Activated T-helper 1 cell treated with anti-CD3 and anti-CD28 coated beads, Interleukin-12 subunit alpha, Interleukin-12 subunit beta, Interleukin-2, Interleukin-4 antibody, amounts not matched to agents 30 ng/mL and 10 ng/mL and 1 ng/mL, durations not matched to agents 14 hours and 24 hours and 36 hours (primary cell): ENCODE results near the gene LARGE1. TPM values are rescaled to one million over a fixed set of nuclear protein-coding genes. Genes with fewer than 3 reads are reported as not detected.

Experiments used
- DNase-seq: peaks from one replicate; pipeline ENCODE4 v3.0.0; 2021; ENCODE audit warnings: low spot score
- H3K27ac Mint-ChIP-seq: one replicate; pipeline ENCODE4 v1.8.0; 2021; ENCODE audit warnings: mild to moderate bottlenecking, mixed read lengths
- H3K27me3 Mint-ChIP-seq: one replicate; pipeline ENCODE4 v1.8.0; 2022; ENCODE audit warnings: mild to moderate bottlenecking, moderate library complexity, mixed read lengths; ENCODE audit not compliant: insufficient read depth
- H3K36me3 Mint-ChIP-seq: one replicate; pipeline ENCODE4 v1.8.0; 2021; ENCODE audit warnings: low read depth, mixed read lengths
- H3K4me1 Mint-ChIP-seq: one replicate; pipeline ENCODE4 v1.8.0; 2021; ENCODE audit warnings: low read depth, mixed read lengths
- H3K4me3 Mint-ChIP-seq: one replicate; pipeline ENCODE4 v1.8.0; 2021; ENCODE audit warnings: mild to moderate bottlenecking, moderate library complexity, mixed read lengths
- H3K9me3 Mint-ChIP-seq: one replicate; pipeline ENCODE4 v1.8.0; 2021; ENCODE audit warnings: mixed read lengths
- intact Hi-C: fragments of 100-400 bp; cut with micrococcal nuclease; formaldehyde crosslinking; loops from one replicate; pipeline ENCODE4 v1.15.1; 2024
- total RNA-seq: library from RNA; stranded (reverse); gene quantifications from 2 replicates; pipeline ENCODE4 v1.2.3, GENCODE V29; 2022

The LARGE1 gene
- total RNA-seq, 1 donor from 2014 or later: 0.10 TPM

- Mint-ChIP-seq H3K9me3 (peaks cover 43% of the 10 kb centered on the region), H3K4me3 (no peak overlapping the region), H3K4me1 (peaks cover 12% of the 10 kb centered on the region), H3K27ac (no peak overlapping the region), H3K27me3 (no peaks in the 10 kb centered on the region), H3K36me3 (no peaks in the 10 kb centered on the region)
- no peak for DNase-seq
- intact Hi-C loops: no loop called here
Measured at GRCh38 chr22:33563220-33563964, 356.9 kb downstream of the LARGE1 start.

GRCh38 chr22:33562501-33562900 is 357.8 kb downstream of the LARGE1 start:
- no peaks in the 10 kb centered on the region for H3K27me3 Mint-ChIP-seq
- H3K27ac Mint-ChIP-seq: no peak overlapping the region
- H3K36me3 Mint-ChIP-seq: no peaks in the 10 kb centered on the region

GRCh38 chr22:33561149-33561807 is 359.0 kb downstream of the LARGE1 start:
- intact Hi-C loops: no loop called here
- Mint-ChIP-seq H3K9me3 (peaks cover 49% of the 10 kb centered on the region), H3K36me3 (no peaks in the 10 kb centered on the region)

More at GRCh38 chr22:33562501-33562900, 357.8 kb downstream of the LARGE1 start:
- peaks cover 48% of the 10 kb centered on the region for H3K9me3 Mint-ChIP-seq
- H3K4me3 Mint-ChIP-seq: no peak overlapping the region
- peaks cover 3% of the 10 kb centered on the region for H3K4me1 Mint-ChIP-seq
- intact Hi-C loops: no loop called here
- DNase-seq: no peak

GRCh38 chr22:33557836-33558235 is 362.4 kb downstream of the LARGE1 start:
- no peaks in the 10 kb centered on the region for H3K27me3 Mint-ChIP-seq
- no peak overlapping the region for H3K27ac Mint-ChIP-seq

More at GRCh38 chr22:33561149-33561807, 359.0 kb downstream of the LARGE1 start:
- H3K27me3 Mint-ChIP-seq: no peaks in the 10 kb centered on the region
- no peaks in the 10 kb centered on the region for H3K4me1 Mint-ChIP-seq
- no peak overlapping the region for H3K4me3 Mint-ChIP-seq
- DNase-seq: no peak
- no peak overlapping the region for H3K27ac Mint-ChIP-seq

GRCh38 chr22:33555814-33556522 is 364.3 kb downstream of the LARGE1 start:
- H3K36me3 Mint-ChIP-seq: no peaks in the 10 kb centered on the region
- H3K27me3 Mint-ChIP-seq: no peaks in the 10 kb centered on the region
- no peak overlapping the region for H3K27ac Mint-ChIP-seq
- H3K9me3 Mint-ChIP-seq: peaks cover 23% of the 10 kb centered on the region
- H3K4me1 Mint-ChIP-seq: no peaks in the 10 kb centered on the region
- intact Hi-C loops: no loop called here
- DNase-seq: no peak
- H3K4me3 Mint-ChIP-seq: no peak overlapping the region

More at GRCh38 chr22:33557836-33558235, 362.4 kb downstream of the LARGE1 start:
- intact Hi-C loops: no loop called here
- no peaks in the 10 kb centered on the region for H3K36me3 Mint-ChIP-seq
- DNase-seq: no peak
- no peaks in the 10 kb centered on the region for H3K4me1 Mint-ChIP-seq
- no peak overlapping the region for H3K4me3 Mint-ChIP-seq
- H3K9me3 Mint-ChIP-seq: peaks cover 35% of the 10 kb centered on the region

GRCh38 chr22:33553493-33553892 is 366.8 kb downstream of the LARGE1 start:
- H3K27ac Mint-ChIP-seq: no peak overlapping the region
- peaks cover 18% of the 10 kb centered on the region for H3K9me3 Mint-ChIP-seq
- no peaks in the 10 kb centered on the region for H3K36me3 Mint-ChIP-seq
- no peaks in the 10 kb centered on the region for H3K4me1 Mint-ChIP-seq
- no peaks in the 10 kb centered on the region for H3K27me3 Mint-ChIP-seq
- intact Hi-C loops: no loop called here
- no peak overlapping the region for H3K4me3 Mint-ChIP-seq
- no peak for DNase-seq

- no peak for DNase-seq
- intact Hi-C loops: no loop called here
- H3K4me1 Mint-ChIP-seq: no peaks in the 10 kb centered on the region
- H3K36me3 Mint-ChIP-seq: no peaks in the 10 kb centered on the region
- no peak overlapping the region for H3K27ac Mint-ChIP-seq
- no peaks in the 10 kb centered on the region for H3K27me3 Mint-ChIP-seq
- H3K9me3 Mint-ChIP-seq: peaks cover 15% of the 10 kb centered on the region
- no peak overlapping the region for H3K4me3 Mint-ChIP-seq
Measured at GRCh38 chr22:33544707-33545106, 375.6 kb downstream of the LARGE1 start.

GRCh38 chr22:33542722-33543121 is 377.6 kb downstream of the LARGE1 start:
- no peak overlapping the region for H3K27ac Mint-ChIP-seq
- peaks cover 15% of the 10 kb centered on the region for H3K9me3 Mint-ChIP-seq
- DNase-seq: no peak
- no peaks in the 10 kb centered on the region for H3K36me3 Mint-ChIP-seq
- H3K4me3 Mint-ChIP-seq: no peak overlapping the region
- H3K4me1 Mint-ChIP-seq: no peaks in the 10 kb centered on the region
- intact Hi-C loops: no loop called here
- H3K27me3 Mint-ChIP-seq: no peaks in the 10 kb centered on the region

GRCh38 chr22:33542153-33542552 is 378.1 kb downstream of the LARGE1 start:
- no peak for DNase-seq
- Mint-ChIP-seq H3K9me3 (peaks cover 19% of the 10 kb centered on the region), H3K27me3 (no peaks in the 10 kb centered on the region), H3K4me3 (no peak overlapping the region), H3K4me1 (no peaks in the 10 kb centered on the region), H3K27ac (no peak overlapping the region), H3K36me3 (no peaks in the 10 kb centered on the region)
- intact Hi-C loops: no loop called here

GRCh38 chr22:33539902-33540751 is 380.1 kb downstream of the LARGE1 start:
- H3K4me3 Mint-ChIP-seq: no peak overlapping the region
- no peaks in the 10 kb centered on the region for H3K27me3 Mint-ChIP-seq
- DNase-seq: no peak
- intact Hi-C loops: no loop called here
- no peaks in the 10 kb centered on the region for H3K4me1 Mint-ChIP-seq
- no peaks in the 10 kb centered on the region for H3K36me3 Mint-ChIP-seq
- peaks cover 14% of the 10 kb centered on the region for H3K9me3 Mint-ChIP-seq
- no peak overlapping the region for H3K27ac Mint-ChIP-seq

GRCh38 chr22:33539202-33539901 is 380.9 kb downstream of the LARGE1 start:
- no peak for DNase-seq
- Mint-ChIP-seq H3K9me3 (peaks cover 10% of the 10 kb centered on the region), H3K27ac (no peak overlapping the region), H3K36me3 (no peaks in the 10 kb centered on the region), H3K27me3 (no peaks in the 10 kb centered on the region), H3K4me3 (no peak overlapping the region), H3K4me1 (no peaks in the 10 kb centered on the region)
- intact Hi-C loops: no loop called here

- no peak overlapping the region for H3K27ac Mint-ChIP-seq
- H3K4me3 Mint-ChIP-seq: no peak overlapping the region
- H3K9me3 Mint-ChIP-seq: peaks cover 14% of the 10 kb centered on the region
- DNase-seq: no peak
- H3K27me3 Mint-ChIP-seq: no peaks in the 10 kb centered on the region
- H3K36me3 Mint-ChIP-seq: no peaks in the 10 kb centered on the region
- intact Hi-C loops: no loop called here
- no peaks in the 10 kb centered on the region for H3K4me1 Mint-ChIP-seq
Measured at GRCh38 chr22:33538277-33538885, 381.9 kb downstream of the LARGE1 start.
